HepG2 (cell line): ENCODE results near the gene TYR. TPM values are rescaled to one million over a fixed set of nuclear protein-coding genes. Genes with fewer than 3 reads are reported as not detected.
"Not testable (repeated sequence)": the region's sequence is repeated elsewhere in the genome, so short reads cannot be mapped to it uniquely, and the experiment has no call there.

Experiments used
- ATAC-seq: fragments of 200-7000 bp; cut with Tn5 transposase; 3 replicates; pipeline ENCODE4 v1.9.1; 2020; ENCODE audit warnings: mild to moderate bottlenecking, moderate library complexity
- BruUV-seq: library from RNA; stranded (reverse); fragments of 400-500 nt; replicated peaks from 2 replicates; lab custom pipeline; 2021; lab: Mats Ljungman, UMichigan
- CTCF ChIA-PET: fragments of 300-600 bp; formaldehyde crosslinking; extraction: SDS; loops from one replicate; lab custom pipeline; 2021; ENCODE audit warnings: low total read pairs, inconsistent platforms, low intra/inter-chr PET ratio; lab: Yijun Ruan, JAX
- POLR2A ChIA-PET: fragments of 350-600 bp; sonication (Branson Sonifier 250); formaldehyde crosslinking; loops from one replicate; lab custom pipeline; 2020; ENCODE audit warnings: antibody characterized with exemption, inconsistent platforms; lab: Yijun Ruan, JAX
- DNase-seq: peaks from one replicate; pipeline ENCODE4 v3.0.0-alpha.2; 2015; ENCODE audit warnings: low spot score
- FAIRE-seq: peaks from 3 replicates; lab custom pipeline; 2011; peaks lifted over from hg19 to GRCh38; lab: Jason Lieb, UNC
- H2AFZ ChIP-seq: one replicate; pipeline ENCODE4 v1.6.1; 2011; ENCODE audit warnings: low read length, inconsistent platforms
- H3K27ac ChIP-seq: fragments of 300-600 bp; 3 replicates; pipeline ENCODE4 v1.8.0; 2011; ENCODE audit warnings: mixed run types, mild to moderate bottlenecking, mixed read lengths, low read length, inconsistent platforms; ENCODE audit not compliant: insufficient read depth; ENCODE audit errors: extremely low read length
- H3K27me3 ChIP-seq, 2 experiments: fragments of 200-600 bp in 1 of 2; 2 replicates in 1 of 2; 3 replicates in 1 of 2; pipeline versions ENCODE4 v1.6.0 to v1.8.0; 2011; ENCODE audit warnings: low read length in 2 of 2, mild to moderate bottlenecking in 2 of 2, moderate library complexity in 2 of 2, inconsistent platforms in 1 of 2; ENCODE audit not compliant: insufficient read depth in 2 of 2, control insufficient read depth in 1 of 2
- H3K36me3 ChIP-seq, 2 experiments: fragments of 200-600 bp in 1 of 2; replicated peaks in 1 of 2; 2 replicates in 1 of 2; 3 replicates in 1 of 2; pipeline versions ENCODE4 v1.5.1 to v1.8.0; 2011; ENCODE audit warnings: low read length in 2 of 2, inconsistent platforms in 1 of 2; ENCODE audit not compliant: insufficient read depth in 2 of 2, control insufficient read depth in 1 of 2
- H3K4me1 ChIP-seq: 2 replicates; pipeline ENCODE4 v1.5.1; 2012; ENCODE audit warnings: low read length, inconsistent platforms; ENCODE audit not compliant: insufficient read depth
- H3K4me2 ChIP-seq: 2 replicates; pipeline ENCODE4 v1.6.0; 2011; ENCODE audit warnings: low read depth, low read length, inconsistent platforms
- H3K4me3 ChIP-seq, 3 experiments: fragments of 200-600 bp in 1 of 3; sonication (generic), shearing (Covaris generic) in 1 of 3; replicated peaks in 1 of 3; 2 replicates each; pipeline ENCODE4 v1.5.1; 2011 to 2016; ENCODE audit warnings: low read length in 3 of 3, inconsistent platforms in 2 of 3, low read depth in 2 of 3, mild to moderate bottlenecking in 2 of 3, control low read depth in 1 of 3, mixed read lengths in 1 of 3; ENCODE audit not compliant: insufficient read depth in 1 of 3
- H3K79me2 ChIP-seq: one replicate; pipeline ENCODE4 v1.6.1; 2011; ENCODE audit warnings: low read length, inconsistent platforms; ENCODE audit not compliant: insufficient read depth
- H3K9ac ChIP-seq: 2 replicates; pipeline ENCODE4 v1.6.0; 2011; ENCODE audit warnings: mild to moderate bottlenecking, low read depth, low read length, inconsistent platforms; ENCODE audit not compliant: insufficient read depth
- H3K9me3 ChIP-seq: 2 replicates; pipeline ENCODE4 v1.5.1; 2012; ENCODE audit warnings: mild to moderate bottlenecking, low read length
- H4K20me1 ChIP-seq: 2 replicates; pipeline ENCODE4 v1.6.0; 2011; ENCODE audit warnings: inconsistent platforms, mild to moderate bottlenecking, low read length, moderate library complexity; ENCODE audit not compliant: insufficient read depth
- ATF3 ChIP-seq: sonication (generic); formaldehyde crosslinking; IDR thresholded peaks from 2 replicates; pipeline ENCODE4 v1.4.0; 2020; ENCODE audit warnings: missing genetic modification reagents
- SYNCRIP ChIP-seq: fragments of 200-400 bp; formaldehyde crosslinking; IDR thresholded peaks from 2 replicates; pipeline ENCODE4 v1.6.1; 2018; ENCODE audit warnings: mild to moderate bottlenecking, low read depth, low read length; ENCODE audit not compliant: insufficient read depth
- ZNF180 ChIP-seq: sonication (generic); formaldehyde crosslinking; IDR thresholded peaks from 2 replicates; pipeline ENCODE4 v1.4.0; 2020; ENCODE audit warnings: low read depth, missing genetic modification reagents, borderline replicate concordance
- ZNF33A ChIP-seq: sonication (generic); formaldehyde crosslinking; IDR thresholded peaks from 2 replicates; pipeline ENCODE4 v1.5.1; 2020; ENCODE audit warnings: missing genetic modification reagents, mild to moderate bottlenecking, moderate library complexity, borderline replicate concordance
- ZNF816 ChIP-seq: sonication (generic); formaldehyde crosslinking; IDR thresholded peaks from 2 replicates; pipeline ENCODE4 v1.8.0; 2022; ENCODE audit warnings: missing genetic modification reagents, mild to moderate bottlenecking, borderline replicate concordance
- ZSCAN12 ChIP-seq: sonication (generic); formaldehyde crosslinking; IDR thresholded peaks from 2 replicates; pipeline ENCODE4 v1.9.0; 2021; ENCODE audit warnings: mild to moderate bottlenecking, missing genetic modification reagents
- ZSCAN29 ChIP-seq: sonication (generic); formaldehyde crosslinking; conservative IDR thresholded peaks from 2 replicates; pipeline ENCODE4 v1.4.0; 2020; ENCODE audit warnings: mild to moderate bottlenecking, missing genetic modification reagents
- ZSCAN9 ChIP-seq: IDR thresholded peaks from 2 replicates; pipeline ENCODE4 v1.6.1; 2016; ENCODE audit warnings: borderline replicate concordance
- WGBS: methylation state at CpG from one replicate; pipeline ENCODE4 v1.1.6; 2017; ENCODE audit warnings: low lambda C conversion rate; 5-methylcytosine and 5-hydroxymethylcytosine counted together
- in situ Hi-C: cut with HindIII; loops from 2 replicates; pipeline ENCODE4 v1.10.0; 2017; ENCODE audit warnings: low pct_unique_long_range_greater_than_20kb; ENCODE audit not compliant: extremely low pct_ligation_motif_present
- intact Hi-C: fragments of 100-400 bp; cut with micrococcal nuclease; formaldehyde crosslinking; loops from one replicate; pipeline ENCODE4 v1.10.0; 2022; ENCODE audit not compliant: unreplicated experiment
- polyA plus RNA-seq, 8 experiments: library from polyadenylated mRNA; depleted of rRNA in 3 of 8; stranded (reverse) in 7 of 8; unstranded in 1 of 8; fragments of >200 nt; fragmentation: Illumina TruSeq in 4 of 8; extraction: Trizol in 4 of 8; gene quantifications; 2 replicates each; pipeline versions ENCODE4 v1.2.1 to v1.2.3, GENCODE V29; 2011 to 2016; ENCODE audit warnings: low read depth in 4 of 8, missing spikeins in 1 of 8, mixed read lengths in 1 of 8; ENCODE audit not compliant: insufficient read depth in 1 of 8
- total RNA-seq, 5 experiments: library from RNA; depleted of rRNA; stranded (reverse); fragments of >200 nt; fragmentation: Illumina TruSeq; extraction: Trizol; gene quantifications; 2 replicates each; pipeline ENCODE4 v1.2.3, GENCODE V29; 2016; ENCODE audit warnings: low read depth in 1 of 5
- TF ChIP-seq, protein P1 (sequence below): sonication (generic); formaldehyde crosslinking; conservative IDR thresholded peaks from 2 replicates; pipeline ENCODE4 v1.8.0; 2022; ENCODE audit warnings: mild to moderate bottlenecking, moderate library complexity, missing genetic modification reagents

The TYR gene
- total and polyA plus RNA-seq, 2 of the 13 experiments (the other 11 are each of a cell fraction or from before 2014, with no cell fraction given) = not detected

DNA sequence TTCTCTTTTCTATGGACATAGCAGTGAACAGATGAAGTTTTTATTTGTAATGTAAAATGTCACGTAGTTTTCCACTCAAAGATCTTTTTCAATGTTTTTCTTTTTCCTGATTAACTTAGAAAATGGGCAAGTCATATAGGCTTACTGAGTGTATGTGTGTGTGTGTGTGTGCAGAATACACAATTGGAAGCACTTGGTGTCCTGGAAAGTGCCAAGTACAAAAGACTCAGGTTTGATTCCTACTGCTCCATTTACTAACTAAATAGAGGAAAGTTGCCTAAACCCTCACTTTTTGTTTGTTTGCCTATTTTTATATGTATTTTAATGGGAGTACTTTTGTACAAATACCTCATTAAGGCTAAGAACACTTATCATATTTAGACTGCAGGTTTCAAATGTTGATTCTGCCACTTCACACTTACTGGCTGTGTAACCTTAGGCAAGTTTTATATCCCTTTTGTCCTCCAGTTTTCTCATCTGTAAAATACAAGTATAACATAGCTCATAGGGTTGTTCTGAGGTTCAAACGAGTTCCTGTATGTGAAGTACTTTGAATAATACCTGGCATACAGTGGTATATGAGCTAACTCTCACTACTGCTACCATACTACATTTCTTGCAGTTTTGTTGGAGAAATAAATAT lies 90.1 kb downstream of the TYR start:
- 0% methylated on average over 2 of the region's 2 CpGs for WGBS

GRCh38 chr11:89272540-89273088 lies 94.9 kb downstream of the TYR start:
- H3K9ac ChIP-seq, H3K27ac ChIP-seq, H3K79me2 ChIP-seq, H4K20me1 ChIP-seq, ATAC-seq, in situ Hi-C loops, H3K27me3 ChIP-seq, CTCF ChIA-PET, H3K4me3 ChIP-seq, H3K36me3 ChIP-seq, POLR2A ChIA-PET, BruUV-seq, H3K4me1 ChIP-seq, DNase-seq, H2AFZ ChIP-seq, intact Hi-C loops, H3K9me3 ChIP-seq, FAIRE-seq, H3K4me2 ChIP-seq: not testable (repeated sequence)
- 26% methylated on average over 1 of the region's 1 CpG for WGBS

More for the DNA sequence above, 90.1 kb downstream of the TYR start:
- Histone ChIP-seq H3K4me3 (no peak overlapping the region), H3K27me3 (no peaks in the 10 kb centered on the region), H3K36me3 (no peaks in the 10 kb centered on the region), H3K27ac (no peak overlapping the region), H3K4me2 (no peak overlapping the region), H3K9me3 (no peaks in the 10 kb centered on the region), H3K4me1 (no peaks in the 10 kb centered on the region), H3K79me2 (no peaks in the 10 kb centered on the region), H4K20me1 (no peaks in the 10 kb centered on the region), H2AFZ (no peak overlapping the region), H3K9ac (no peak overlapping the region)
- FAIRE-seq (no peak), ATAC-seq (no peak), DNase-seq (no peak)
- intact Hi-C loops = no loop called here
- in situ Hi-C loops = no loop called here
- TF ChIP-seq ZSCAN12 (no peak), ATF3 (CRISPR knock-in tag) (no peak), ZSCAN29 (CRISPR knock-in tag) (no peak), ZNF816 (CRISPR knock-in tag) (no peak), ZSCAN9 (CRISPR knock-in tag) (no peak), ZNF180 (CRISPR knock-in tag) (no peak), ZNF33A (CRISPR knock-in tag) (no peak), SYNCRIP (no peak)
- TF ChIP-seq, protein P1, sequence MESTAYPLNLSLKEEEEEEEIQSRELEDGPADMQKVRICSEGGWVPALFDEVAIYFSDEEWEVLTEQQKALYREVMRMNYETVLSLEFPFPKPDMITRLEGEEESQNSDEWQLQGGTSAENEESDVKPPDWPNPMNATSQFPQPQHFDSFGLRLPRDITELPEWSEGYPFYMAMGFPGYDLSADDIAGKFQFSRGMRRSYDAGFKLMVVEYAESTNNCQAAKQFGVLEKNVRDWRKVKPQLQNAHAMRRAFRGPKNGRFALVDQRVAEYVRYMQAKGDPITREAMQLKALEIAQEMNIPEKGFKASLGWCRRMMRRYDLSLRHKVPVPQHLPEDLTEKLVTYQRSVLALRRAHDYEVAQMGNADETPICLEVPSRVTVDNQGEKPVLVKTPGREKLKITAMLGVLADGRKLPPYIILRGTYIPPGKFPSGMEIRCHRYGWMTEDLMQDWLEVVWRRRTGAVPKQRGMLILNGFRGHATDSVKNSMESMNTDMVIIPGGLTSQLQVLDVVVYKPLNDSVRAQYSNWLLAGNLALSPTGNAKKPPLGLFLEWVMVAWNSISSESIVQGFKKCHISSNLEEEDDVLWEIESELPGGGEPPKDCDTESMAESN = no peak
- ChIA-PET POLR2A (no interaction called here), CTCF (no interaction called here)
- BruUV-seq = no TSS peak

DNA sequence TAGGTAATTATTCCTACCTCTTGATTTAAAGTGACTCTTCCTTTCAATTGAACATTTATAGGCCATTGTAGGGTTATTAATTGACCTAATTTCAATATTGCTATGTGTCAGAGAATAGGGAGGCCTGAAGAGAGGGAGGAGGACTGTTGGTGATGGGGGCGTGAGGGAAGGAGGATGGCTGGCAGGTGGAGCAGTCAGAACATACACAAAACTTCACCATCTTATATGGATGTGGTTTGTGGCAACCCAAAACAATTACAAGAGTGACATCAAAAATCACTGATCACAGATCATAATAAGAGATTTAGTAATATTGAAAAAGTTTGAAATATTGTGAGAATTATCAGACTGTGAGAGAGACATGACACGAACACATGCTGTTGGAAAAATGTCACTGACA lies 95.5 kb downstream of the TYR start:
- H3K27me3 ChIP-seq, H3K4me1 ChIP-seq, H3K9ac ChIP-seq, FAIRE-seq, H3K4me2 ChIP-seq, ATAC-seq, H3K4me3 ChIP-seq, H3K9me3 ChIP-seq, POLR2A ChIA-PET, DNase-seq, H3K36me3 ChIP-seq, CTCF ChIA-PET, in situ Hi-C loops, H4K20me1 ChIP-seq, H2AFZ ChIP-seq, BruUV-seq, H3K79me2 ChIP-seq, intact Hi-C loops, H3K27ac ChIP-seq: not testable (repeated sequence)
- 9% methylated on average over 2 of the region's 2 CpGs for WGBS
